ENCODE results near the gene ALS2.
"Not testable (repeated sequence)": the region's sequence is repeated elsewhere in the genome, so short reads cannot be mapped to it uniquely, and the experiment has no call there.

ALS2 gene

DNA sequence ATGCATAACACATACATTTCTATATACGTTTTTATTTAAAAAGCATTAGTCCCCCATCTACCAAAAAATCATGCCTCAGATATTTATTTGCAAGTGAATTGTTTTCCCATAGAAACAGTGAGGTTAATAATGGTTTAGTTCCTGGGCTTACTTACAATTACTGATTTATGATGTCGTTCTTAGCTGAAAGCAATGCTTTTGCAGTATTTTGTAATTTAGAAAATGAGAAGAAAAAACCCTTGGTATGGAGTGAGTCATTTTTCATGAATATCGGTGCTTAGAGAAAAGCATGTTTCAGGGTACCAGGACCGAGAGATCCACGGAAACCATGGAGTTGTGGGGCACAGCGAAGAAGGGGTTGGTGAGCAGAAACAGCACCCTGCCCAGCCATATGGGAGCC is 13.6 kb upstream of the ALS2 start:
- no peak for DNase-seq (ENCODE audit: low read depth in 1 of 2, low spot score in 1 of 2)

DNA sequence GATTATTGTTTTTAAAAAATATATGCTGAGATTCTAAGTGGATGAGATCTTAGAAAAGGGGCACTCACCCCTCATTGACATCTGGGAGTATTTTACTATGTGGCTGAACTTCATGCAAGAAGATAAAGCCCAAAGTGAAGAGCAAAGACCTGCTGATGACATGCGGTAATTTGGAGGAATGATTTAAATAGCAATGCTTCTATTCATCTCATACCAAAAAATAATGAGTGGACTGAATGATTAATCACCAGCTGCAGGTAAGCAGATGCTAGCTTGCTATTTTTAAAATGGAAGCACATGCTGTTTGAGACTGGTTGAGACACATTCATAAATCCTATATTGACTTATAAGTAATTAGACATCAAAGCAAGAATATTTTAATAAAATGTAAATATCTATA is 12.9 kb upstream of the ALS2 start:
- no peak for DNase-seq (ENCODE audit: low read depth in 1 of 2, low spot score in 1 of 2)

DNA sequence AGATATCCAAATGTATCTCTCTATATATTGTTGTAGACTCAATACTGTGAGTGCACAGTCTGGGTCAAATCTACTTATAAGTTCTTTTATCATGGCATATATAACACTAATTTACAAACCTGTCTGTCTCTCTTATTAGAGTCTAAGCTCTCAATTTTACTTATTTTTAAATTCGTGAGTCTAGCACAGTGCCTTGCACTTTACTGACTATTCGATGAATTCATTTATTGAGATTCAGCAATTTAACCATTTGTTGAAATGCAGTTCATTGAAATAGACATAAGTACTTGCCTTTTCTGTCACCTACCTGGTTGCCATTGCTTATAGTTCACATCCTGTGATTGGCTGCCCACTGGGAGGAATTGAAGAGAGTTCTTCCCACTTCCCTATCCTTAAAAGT is 10.3 kb upstream of the ALS2 start:
- no peak for DNase-seq (ENCODE audit: low read depth in 1 of 2, low spot score in 1 of 2)

- no peak for DNase-seq (ENCODE audit: low read depth in 1 of 2, low spot score in 1 of 2)
These were observed 9.6 kb upstream of the ALS2 start for GRCh38 chr2:201790291-201790690.

- no peak for DNase-seq (ENCODE audit: low read depth in 1 of 2, low spot score in 1 of 2)
These were observed 8.7 kb upstream of the ALS2 start for GRCh38 chr2:201789395-201789794.

- no peak for DNase-seq (ENCODE audit: low read depth in 1 of 2, low spot score in 1 of 2)
These were observed 7.6 kb upstream of the ALS2 start for GRCh38 chr2:201788371-201788770.

DNA sequence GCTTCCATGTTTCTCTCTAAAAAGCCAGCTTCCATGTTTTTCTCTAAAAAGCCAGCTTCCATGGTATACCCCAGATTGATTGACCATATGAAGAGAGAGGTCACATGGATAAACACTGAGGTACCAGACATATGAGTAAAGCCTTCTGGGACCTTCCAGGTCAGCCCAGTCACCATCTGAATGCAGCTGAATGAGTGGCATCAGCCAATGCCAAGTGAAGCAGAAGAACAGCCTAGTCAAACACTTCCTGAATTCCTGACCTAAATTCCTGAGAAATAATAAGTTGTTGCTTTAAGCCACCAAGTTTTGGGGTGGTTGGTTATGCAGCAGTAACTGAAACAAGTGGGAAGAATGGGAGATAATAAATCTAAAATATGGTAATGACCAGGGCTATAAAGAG is 5.7 kb upstream of the ALS2 start:
- DNase-seq (ENCODE audit: low read depth in 1 of 2, low spot score in 1 of 2), result no peak

DNA sequence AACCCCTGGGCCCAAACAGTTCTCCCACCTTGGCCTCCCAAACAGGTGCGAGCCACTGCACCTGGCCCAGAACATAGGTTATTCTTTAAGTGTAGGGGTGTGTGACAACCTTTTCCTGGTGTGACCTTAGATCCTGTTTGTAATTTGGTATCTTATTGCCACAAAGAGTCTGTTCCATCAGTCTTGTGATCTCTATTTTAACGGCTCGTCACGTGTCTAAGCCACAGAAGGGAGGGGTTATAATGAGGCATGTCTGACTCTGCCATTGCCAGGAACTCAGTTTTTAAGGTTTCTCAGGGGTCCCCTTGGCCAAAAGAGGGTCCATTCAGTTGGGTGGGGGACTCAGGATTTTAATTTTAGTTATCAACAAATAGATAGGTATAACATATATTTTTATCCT is 4.4 kb upstream of the ALS2 start:
- DNase-seq (ENCODE audit: low read depth in 1 of 2, low spot score in 1 of 2), result no peak

DNA sequence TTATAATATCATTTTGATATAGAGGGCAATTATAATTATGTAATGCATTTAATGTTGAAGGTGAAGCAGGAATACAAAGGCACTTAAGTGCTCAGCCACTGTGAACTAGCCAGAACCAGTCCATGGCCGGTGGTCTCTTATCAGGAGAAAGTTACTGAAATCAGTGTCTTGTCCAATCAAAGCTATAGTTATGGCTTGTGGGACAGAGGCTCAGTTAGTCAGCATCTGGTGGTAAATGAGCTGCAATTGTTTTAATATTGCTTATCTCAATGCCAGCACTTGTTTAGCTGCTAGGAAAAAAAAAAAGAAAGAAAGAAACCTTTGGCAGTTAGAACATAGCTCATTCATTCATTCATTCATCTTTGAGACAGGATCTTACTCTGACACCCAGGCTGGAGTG is 3.8 kb upstream of the ALS2 start:
- no peak for DNase-seq (ENCODE audit: low read depth in 1 of 2, low spot score in 1 of 2)

DNA sequence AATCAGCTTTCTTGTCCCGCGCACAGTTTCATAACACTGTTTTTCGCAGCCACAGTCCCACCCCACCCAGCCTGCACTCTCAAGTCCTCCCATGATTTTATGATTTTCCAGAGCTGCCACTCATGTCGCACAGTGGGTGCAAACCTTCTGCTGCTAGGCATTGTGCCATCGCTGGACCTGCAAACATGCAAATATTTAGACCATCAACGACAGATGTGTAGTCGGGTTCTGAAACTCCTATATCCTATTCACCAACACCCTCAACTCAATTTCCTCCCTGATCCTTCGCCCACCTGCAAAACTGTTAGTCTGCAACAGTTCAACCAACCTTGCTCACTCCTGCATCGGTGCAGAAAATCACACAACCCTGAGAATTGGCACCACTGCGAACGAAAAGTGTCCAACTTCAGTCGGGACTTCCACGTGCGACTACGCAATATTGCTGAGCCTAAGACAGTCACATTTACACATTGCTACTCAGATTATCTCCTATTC is 871 bp upstream of the ALS2 start:
- DNase-seq (ENCODE audit: low read depth in 1 of 2, low spot score in 1 of 2), result peak in 1 of 2 donors; percentile 9

DNA sequence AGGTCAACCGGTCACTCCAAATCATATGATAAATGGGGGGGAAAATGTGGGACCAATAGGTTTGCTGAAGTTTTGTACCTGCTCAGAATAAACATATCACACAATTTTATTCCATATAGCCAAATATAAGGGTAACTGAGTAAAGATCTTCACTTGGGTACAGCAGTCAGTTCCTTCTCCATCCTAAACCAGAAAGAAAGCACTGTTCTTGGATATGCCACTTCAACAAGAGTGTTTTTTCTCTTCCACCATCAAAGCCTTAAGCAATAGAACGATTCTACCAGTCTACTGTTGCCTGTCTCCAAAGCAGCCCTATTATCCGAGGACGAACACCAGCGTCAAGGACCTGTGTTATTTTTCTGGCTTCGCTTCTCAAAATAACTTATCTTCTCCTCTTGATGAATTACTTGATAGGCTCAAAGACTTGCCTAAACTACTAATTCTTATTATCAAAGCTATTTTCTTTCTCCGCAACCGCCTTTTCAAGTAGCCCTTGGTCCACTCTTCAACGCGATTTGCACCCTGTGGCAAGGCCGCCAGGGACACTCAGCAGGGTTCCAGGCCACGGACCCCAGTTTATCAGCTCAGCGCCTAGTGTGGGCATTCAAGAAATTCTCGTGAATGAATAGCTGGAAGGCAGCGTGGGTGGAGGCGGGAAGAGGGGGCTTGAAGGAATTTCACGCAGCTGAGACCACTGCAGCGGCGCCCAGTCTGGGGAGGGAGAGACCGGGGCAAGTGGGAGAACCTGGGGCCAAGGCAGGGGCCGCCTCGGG is 646 bp downstream of the ALS2 start:
- peak in 1 of 2 donors; percentile 2 for DNase-seq (ENCODE audit: low read depth in 1 of 2, low spot score in 1 of 2)

DNA sequence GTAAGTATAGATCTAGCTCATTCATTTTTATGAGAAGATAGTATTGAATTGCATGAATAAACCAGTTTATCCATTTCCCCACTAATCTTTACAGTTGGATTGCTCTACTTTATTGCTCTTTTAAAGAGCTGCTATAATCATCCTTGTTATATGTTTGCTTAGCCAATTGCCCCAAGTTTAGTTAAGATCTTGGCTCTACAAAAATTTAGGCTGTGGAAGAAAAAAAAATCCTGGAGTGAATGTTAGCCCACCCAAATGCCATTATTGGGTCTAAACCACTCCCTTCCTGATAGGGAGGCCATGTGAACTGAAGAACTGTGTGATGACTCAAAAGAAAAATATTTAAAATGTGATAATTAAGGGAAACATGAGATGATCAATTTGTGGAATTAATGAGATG is 2.9 kb downstream of the ALS2 start:
- DNase-seq (ENCODE audit: low read depth in 1 of 2, low spot score in 1 of 2), result no peak

DNA sequence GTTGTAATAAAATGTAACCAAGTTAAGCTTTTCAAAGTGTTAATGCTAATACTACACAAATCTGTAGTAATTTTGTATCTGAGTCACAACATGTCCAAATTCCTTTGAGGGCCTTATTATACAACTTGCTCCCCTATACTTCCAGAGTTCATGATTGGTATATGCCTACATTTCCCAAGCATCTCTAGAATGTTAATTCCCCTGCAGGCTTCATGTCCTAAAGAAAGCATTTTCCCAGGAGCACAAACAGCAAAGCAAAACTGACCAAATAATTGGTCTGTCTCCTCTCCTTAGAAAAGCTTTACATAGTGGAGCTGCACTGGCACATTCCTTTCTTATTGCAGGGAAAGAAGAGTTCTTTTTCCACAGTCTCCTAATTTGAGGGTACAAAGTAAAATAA is 3.7 kb downstream of the ALS2 start:
- DNase-seq (ENCODE audit: low read depth in 1 of 2, low spot score in 1 of 2), result no peak

GRCh38 chr2:201775326-201775725 is 5.4 kb downstream of the ALS2 start:
- DNase-seq (ENCODE audit: low read depth in 1 of 2, low spot score in 1 of 2), result no peak

- no peak for DNase-seq (ENCODE audit: low read depth in 1 of 2, low spot score in 1 of 2)
These were observed 6.2 kb downstream of the ALS2 start for GRCh38 chr2:201774546-201774945.

DNA sequence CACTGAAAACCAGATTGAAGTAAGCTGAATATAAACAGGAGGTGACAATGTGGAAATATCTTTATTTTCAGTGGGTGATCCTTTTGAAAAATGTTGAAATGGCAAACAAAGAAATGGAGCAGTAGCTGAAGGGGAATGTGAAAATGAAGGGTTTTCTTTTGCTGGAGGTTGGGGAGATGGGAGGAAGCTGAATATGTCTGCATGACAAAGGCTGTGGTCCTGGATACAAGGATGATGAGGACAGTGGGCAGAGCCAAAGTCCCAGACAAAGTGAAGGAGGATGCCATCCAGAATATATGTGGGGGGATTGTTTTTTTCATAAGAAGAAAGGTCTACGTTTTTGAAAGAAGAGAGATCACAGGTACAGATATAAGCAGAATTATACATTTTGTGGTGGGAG is 6.7 kb downstream of the ALS2 start:
- no peak for DNase-seq (ENCODE audit: low read depth in 1 of 2, low spot score in 1 of 2)

- no peak for DNase-seq (ENCODE audit: low read depth in 1 of 2, low spot score in 1 of 2)
These were observed 10.9 kb downstream of the ALS2 start for GRCh38 chr2:201769666-201770373.

GRCh38 chr2:201768918-201769317 is 11.8 kb downstream of the ALS2 start:
- DNase-seq (ENCODE audit: low read depth in 1 of 2, low spot score in 1 of 2), result no peak

DNA sequence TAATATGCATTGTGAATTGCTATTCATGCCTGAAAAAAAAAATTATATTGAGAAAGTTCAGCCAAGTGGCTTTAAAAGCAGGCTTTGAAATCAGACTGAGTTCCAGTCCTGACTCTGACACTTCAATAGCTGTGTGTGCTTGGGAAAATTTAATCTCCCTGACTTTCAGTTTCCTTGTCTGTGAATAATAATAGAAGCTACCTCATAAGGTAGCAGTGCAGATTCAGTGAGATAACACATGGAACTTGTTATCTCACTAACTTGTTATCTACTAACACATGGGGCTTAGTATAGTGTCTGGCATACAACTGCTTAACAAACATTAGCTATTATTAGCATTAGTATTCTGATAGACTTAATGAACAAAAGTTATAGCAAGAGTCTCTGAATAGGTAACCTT is 14.9 kb downstream of the ALS2 start:
- no peak for DNase-seq (ENCODE audit: low read depth in 1 of 2, low spot score in 1 of 2)

GRCh38 chr2:201764469-201764868 is 16.3 kb downstream of the ALS2 start:
- DNase-seq (ENCODE audit: low read depth in 1 of 2, low spot score in 1 of 2), result not testable (repeated sequence)

DNA sequence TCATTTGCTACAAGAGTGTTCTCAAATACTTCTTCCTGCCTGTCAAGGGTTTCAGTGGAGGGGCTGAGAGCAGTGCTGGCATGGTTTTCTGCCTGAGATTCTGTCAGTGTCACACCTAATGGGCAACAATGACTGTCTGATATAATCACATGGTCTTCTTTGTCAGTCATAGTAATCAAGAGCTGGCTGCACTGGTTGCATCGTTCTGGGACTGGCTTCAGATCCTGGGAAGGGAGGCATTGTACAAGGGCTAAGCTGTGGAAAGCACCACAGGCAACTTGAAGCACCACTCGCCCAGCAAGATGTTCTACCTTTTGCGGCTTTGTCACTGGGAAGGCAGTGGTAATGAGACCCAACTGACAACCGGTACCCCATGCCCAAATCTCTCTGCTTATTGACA is 19.6 kb downstream of the ALS2 start:
- DNase-seq (ENCODE audit: low read depth in 1 of 2, low spot score in 1 of 2), result no peak

DNA sequence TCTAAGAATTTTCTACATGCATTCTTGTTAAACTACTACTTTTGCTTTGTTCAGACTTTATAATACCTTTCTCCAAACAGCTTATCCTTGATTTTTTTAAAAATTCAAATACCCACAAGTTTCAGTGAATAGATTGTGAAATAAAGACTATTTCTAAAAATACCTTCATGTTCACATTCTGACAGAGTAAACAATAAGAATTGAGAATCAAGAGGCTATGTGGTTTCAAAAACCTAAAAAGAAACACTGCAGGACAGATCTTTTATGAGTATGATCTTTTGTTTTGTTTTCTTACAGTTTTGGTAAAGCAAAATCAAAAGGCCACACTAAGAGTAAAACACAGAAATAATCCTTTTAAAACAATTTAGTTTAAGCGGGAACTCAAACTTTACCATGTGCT is 21.2 kb downstream of the ALS2 start:
- DNase-seq (ENCODE audit: low read depth in 1 of 2, low spot score in 1 of 2), result no peak

DNA sequence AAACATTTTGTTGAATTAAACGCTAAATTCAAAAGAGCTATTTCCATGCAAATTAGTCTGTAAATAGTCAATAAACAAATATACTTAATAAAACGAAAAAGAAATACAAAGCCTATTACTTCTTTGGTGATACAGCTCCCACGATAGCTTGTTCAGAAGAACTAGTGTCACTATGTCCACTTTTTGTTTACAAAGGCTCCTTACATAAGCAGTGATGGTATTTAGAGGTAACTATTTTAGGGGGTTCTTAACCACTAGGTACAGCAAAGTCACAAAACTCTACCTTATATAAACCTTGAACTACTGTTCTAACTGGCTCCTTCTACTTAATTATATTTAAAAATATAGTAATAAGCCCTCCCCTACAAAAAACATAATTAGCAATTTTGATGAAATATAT is 21.9 kb downstream of the ALS2 start:
- no peak for DNase-seq (ENCODE audit: low read depth in 1 of 2, low spot score in 1 of 2)

All from activated CD4-positive, alpha-beta T cell treated with anti-CD3 and anti-CD28 coated beads, Interleukin-2, amount 50 U/mL, for 24 hours (primary cell).